Esophagus squamous epithelium (tissue), 4 donors: ENCODE data around the gene TMEM145.

Source experiments
- CTCF ChIP-seq, 6 experiments: fragments of 450-650 bp in 4 of 6; fragments of 200-600 bp in 2 of 6; sonication (generic) in 2 of 6; IDR thresholded peaks; one replicate each; pipeline ENCODE4 v1.5.1; 2016 to 2019; ENCODE audit warnings: antibody characterized with exemption in 6 of 6, mild to moderate bottlenecking in 4 of 6, moderate library complexity in 4 of 6
- POLR2A ChIP-seq, 4 donors: fragments of 450-650 bp; IDR thresholded peaks; one replicate each; pipeline ENCODE4 v1.6.1; 2017; ENCODE audit warnings: antibody characterized with exemption in 4 of 4, mild to moderate bottlenecking in 4 of 4, moderate library complexity in 3 of 4

GRCh38 chr19:42289556-42290041 lies 23.5 kb upstream of the TMEM145 start:
- no peak for TF ChIP-seq CTCF (IDR thresholded peaks at IDR 0.05)
- no peak for TF ChIP-seq POLR2A (IDR thresholded peaks at IDR 0.05)
